Adrenal gland (tissue), 5 donors: ENCODE results near the gene CCDC159.

Experiments
- CTCF ChIP-seq, 6 experiments: fragments of 450-650 bp in 4 of 6; fragments of 200-600 bp in 2 of 6; sonication (generic) in 1 of 6; IDR thresholded peaks; 1 replicate in 5 of 6; 2 replicates in 1 of 6; pipeline versions ENCODE4 v1.5.1 to v1.8.0; 2016 to 2021; ENCODE audit warnings: antibody characterized with exemption in 6 of 6, mild to moderate bottlenecking in 2 of 6, moderate library complexity in 1 of 6
- POLR2A ChIP-seq, 2 donors: fragments of 450-650 bp; IDR thresholded peaks; one replicate each; pipeline ENCODE4 v1.6.1; 2017; ENCODE audit warnings: antibody characterized with exemption in 2 of 2, mild to moderate bottlenecking in 2 of 2, moderate library complexity in 1 of 2
- donor health status: DM: no; HTN: no; CAD: no.

GRCh38 chr19:11325544-11325943, 20.8 kb upstream of the CCDC159 start:
- no peak for TF ChIP-seq CTCF (IDR thresholded peaks at IDR 0.05)
- no peak for TF ChIP-seq POLR2A (IDR thresholded peaks at IDR 0.05)
